Bronchial epithelial cell (primary cell): Measurements from ENCODE around the gene PHC1. TPM values are rescaled to one million over a fixed set of nuclear protein-coding genes. Genes with fewer than 3 reads are reported as not detected.

ENCODE experiments used
- DNase-seq: peaks from one replicate; pipeline ENCODE4 v3.0.0-alpha.2; 2010; ENCODE audit warnings: low read depth
- FAIRE-seq: peaks from 2 replicates; lab custom pipeline; 2011; peaks lifted over from hg19 to GRCh38; lab: Jason Lieb, UNC
- H3K27me3 ChIP-seq: 2 replicates; pipeline ENCODE4 v1.5.1; 2011; ENCODE audit warnings: low read length; ENCODE audit not compliant: control insufficient read depth, insufficient read depth
- H3K36me3 ChIP-seq: 2 replicates; pipeline ENCODE4 v1.5.1; 2011; ENCODE audit warnings: low read length; ENCODE audit not compliant: control insufficient read depth, insufficient read depth
- H3K4me3 ChIP-seq: 2 replicates; pipeline ENCODE4 v1.5.1; 2011; ENCODE audit warnings: mild to moderate bottlenecking, low read depth, low read length, control low read depth
- total RNA-seq: library from RNA; depleted of rRNA; stranded (reverse); fragments of >200 nt; gene quantifications from 2 replicates; pipeline ENCODE4 v1.2.1, GENCODE V29; 2014
- TF ChIP-seq, protein P1 (sequence below): IDR thresholded peaks from 2 replicates; pipeline ENCODE4 v1.5.1; 2011; ENCODE audit warnings: mild to moderate bottlenecking, moderate library complexity, low read length, control low read depth, inconsistent platforms; ENCODE audit not compliant: insufficient read depth, severe bottlenecking

Gene PHC1
- total RNA-seq, 1 donor from 2014 or later: 3.7 TPM

DNA sequence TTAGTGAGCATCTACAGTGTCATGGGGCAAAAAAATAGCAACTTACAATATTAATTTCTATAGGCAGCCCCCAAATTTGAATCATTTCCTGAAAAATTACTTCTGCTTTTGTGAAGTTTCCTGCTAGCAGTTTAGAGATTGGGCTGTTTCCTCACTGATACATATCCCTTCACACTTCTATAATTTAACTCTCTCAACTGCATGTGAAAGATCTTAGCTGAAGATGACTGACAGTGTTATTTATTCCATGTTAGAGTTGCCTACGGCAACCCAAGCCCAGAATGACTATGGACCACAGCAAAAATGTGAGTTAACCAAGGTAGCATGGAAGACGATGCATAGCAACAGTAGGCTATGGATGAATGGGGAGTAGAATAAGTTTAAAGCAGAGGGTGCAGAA is 75.1 kb downstream of the PHC1 start, which contains the start of gene KLRG1:
KLRG1 (plus strand) TSS at position 134 of the 400 bp plus-strand sequence; CDS start at position 224, 90 bp downstream.
- no peak for FAIRE-seq

More for the DNA sequence above, 75.1 kb downstream of the PHC1 start, which contains the start of gene KLRG1:
- no peaks in the 10 kb centered on the region for H3K36me3 ChIP-seq
- no peak for DNase-seq
- TF ChIP-seq, protein P1, sequence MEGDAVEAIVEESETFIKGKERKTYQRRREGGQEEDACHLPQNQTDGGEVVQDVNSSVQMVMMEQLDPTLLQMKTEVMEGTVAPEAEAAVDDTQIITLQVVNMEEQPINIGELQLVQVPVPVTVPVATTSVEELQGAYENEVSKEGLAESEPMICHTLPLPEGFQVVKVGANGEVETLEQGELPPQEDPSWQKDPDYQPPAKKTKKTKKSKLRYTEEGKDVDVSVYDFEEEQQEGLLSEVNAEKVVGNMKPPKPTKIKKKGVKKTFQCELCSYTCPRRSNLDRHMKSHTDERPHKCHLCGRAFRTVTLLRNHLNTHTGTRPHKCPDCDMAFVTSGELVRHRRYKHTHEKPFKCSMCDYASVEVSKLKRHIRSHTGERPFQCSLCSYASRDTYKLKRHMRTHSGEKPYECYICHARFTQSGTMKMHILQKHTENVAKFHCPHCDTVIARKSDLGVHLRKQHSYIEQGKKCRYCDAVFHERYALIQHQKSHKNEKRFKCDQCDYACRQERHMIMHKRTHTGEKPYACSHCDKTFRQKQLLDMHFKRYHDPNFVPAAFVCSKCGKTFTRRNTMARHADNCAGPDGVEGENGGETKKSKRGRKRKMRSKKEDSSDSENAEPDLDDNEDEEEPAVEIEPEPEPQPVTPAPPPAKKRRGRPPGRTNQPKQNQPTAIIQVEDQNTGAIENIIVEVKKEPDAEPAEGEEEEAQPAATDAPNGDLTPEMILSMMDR: no peak
- no peaks in the 10 kb centered on the region for H3K27me3 ChIP-seq
- no peak within 1 kb of the TSS for H3K4me3 ChIP-seq

Other genes starting within 250 kb of the PHC1 start
- 36.7 and 42.6 TPM in 2 replicates for gene RIMKLB, start 216.5 kb upstream of the PHC1 start, total RNA-seq
- 61.9 and 258 TPM in 2 replicates for gene A2ML1, start 91.9 kb upstream of the PHC1 start, total RNA-seq
- gene M6PR, start 35.1 kb downstream of the PHC1 start, total RNA-seq: 259 and 478 TPM in 2 replicates
- gene KLRG1, start 75.0 kb downstream of the PHC1 start, total RNA-seq: under 0.01 TPM in 1 of 2 replicates, not detected in the other
- 1.1 TPM in 1 of 2 replicates, not detected in the other for gene A2M, start 201.4 kb downstream of the PHC1 start, total RNA-seq